WTC11 (cell line): Measurements from ENCODE around the gene TMEM94.

Experiments used
- E2F1 ChIP-seq: sonication (generic); formaldehyde crosslinking; IDR thresholded peaks from 2 replicates; pipeline ENCODE4 v1.8.0; 2022; ENCODE audit warnings: mild to moderate bottlenecking, missing genetic modification reagents
- FOXJ3 ChIP-seq: sonication (generic); formaldehyde crosslinking; IDR thresholded peaks from 2 replicates; pipeline ENCODE4 v1.9.0; 2021; ENCODE audit warnings: missing genetic modification reagents, mild to moderate bottlenecking, borderline replicate concordance
- NFATC4 ChIP-seq: fragments of 250-450 bp; sonication (Bioruptor Pico); IDR thresholded peaks from 2 replicates; pipeline ENCODE4 v1.9.0; 2021; ENCODE audit warnings: mild to moderate bottlenecking
- PREB ChIP-seq: sonication (generic); formaldehyde crosslinking; IDR thresholded peaks from 2 replicates; pipeline ENCODE4 v1.8.1; 2022; ENCODE audit warnings: mild to moderate bottlenecking, missing genetic modification reagents, moderate library complexity, borderline replicate concordance
- SMAD4 ChIP-seq: sonication (generic); formaldehyde crosslinking; IDR thresholded peaks from 2 replicates; pipeline ENCODE4 v1.8.0; 2022; ENCODE audit warnings: mild to moderate bottlenecking, missing genetic modification reagents
- TF ChIP-seq, protein P1 (sequence below): fragments of 200-600 bp; IDR thresholded peaks from 2 replicates; pipeline ENCODE4 v1.8.0; 2022; ENCODE audit warnings: antibody characterized with exemption

GRCh38 chr17:75544250-75544649 is 87.8 kb downstream of the TMEM94 start:
- TF ChIP-seq, protein P1, sequence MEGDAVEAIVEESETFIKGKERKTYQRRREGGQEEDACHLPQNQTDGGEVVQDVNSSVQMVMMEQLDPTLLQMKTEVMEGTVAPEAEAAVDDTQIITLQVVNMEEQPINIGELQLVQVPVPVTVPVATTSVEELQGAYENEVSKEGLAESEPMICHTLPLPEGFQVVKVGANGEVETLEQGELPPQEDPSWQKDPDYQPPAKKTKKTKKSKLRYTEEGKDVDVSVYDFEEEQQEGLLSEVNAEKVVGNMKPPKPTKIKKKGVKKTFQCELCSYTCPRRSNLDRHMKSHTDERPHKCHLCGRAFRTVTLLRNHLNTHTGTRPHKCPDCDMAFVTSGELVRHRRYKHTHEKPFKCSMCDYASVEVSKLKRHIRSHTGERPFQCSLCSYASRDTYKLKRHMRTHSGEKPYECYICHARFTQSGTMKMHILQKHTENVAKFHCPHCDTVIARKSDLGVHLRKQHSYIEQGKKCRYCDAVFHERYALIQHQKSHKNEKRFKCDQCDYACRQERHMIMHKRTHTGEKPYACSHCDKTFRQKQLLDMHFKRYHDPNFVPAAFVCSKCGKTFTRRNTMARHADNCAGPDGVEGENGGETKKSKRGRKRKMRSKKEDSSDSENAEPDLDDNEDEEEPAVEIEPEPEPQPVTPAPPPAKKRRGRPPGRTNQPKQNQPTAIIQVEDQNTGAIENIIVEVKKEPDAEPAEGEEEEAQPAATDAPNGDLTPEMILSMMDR, result no peak
- TF ChIP-seq FOXJ3 (CRISPR knock-in tag), result no peak
- TF ChIP-seq E2F1 (CRISPR knock-in tag), result no peak
- no peak for TF ChIP-seq NFATC4 (CRISPR knock-in tag)
- no peak for TF ChIP-seq SMAD4 (CRISPR knock-in tag)
- no peak for TF ChIP-seq PREB
